Placental pericyte (primary cell): ENCODE results near the gene IL17RB. TPM values are rescaled to one million over a fixed set of nuclear protein-coding genes. Genes with fewer than 3 reads are reported as not detected.

Experiments used
- small RNA-seq: library from RNA; depleted of rRNA; stranded (forward); fragments of <200 nt; gene quantifications from one replicate; pipeline ENCODE3, GENCODE V24; 2012; ENCODE audit warnings: low replicate concordance
- total RNA-seq: library from RNA; depleted of rRNA; stranded (reverse); fragments of >200 nt; gene quantifications from 2 replicates; pipeline ENCODE4 v1.2.3, GENCODE V29; 2012

IL17RB gene, protein sequence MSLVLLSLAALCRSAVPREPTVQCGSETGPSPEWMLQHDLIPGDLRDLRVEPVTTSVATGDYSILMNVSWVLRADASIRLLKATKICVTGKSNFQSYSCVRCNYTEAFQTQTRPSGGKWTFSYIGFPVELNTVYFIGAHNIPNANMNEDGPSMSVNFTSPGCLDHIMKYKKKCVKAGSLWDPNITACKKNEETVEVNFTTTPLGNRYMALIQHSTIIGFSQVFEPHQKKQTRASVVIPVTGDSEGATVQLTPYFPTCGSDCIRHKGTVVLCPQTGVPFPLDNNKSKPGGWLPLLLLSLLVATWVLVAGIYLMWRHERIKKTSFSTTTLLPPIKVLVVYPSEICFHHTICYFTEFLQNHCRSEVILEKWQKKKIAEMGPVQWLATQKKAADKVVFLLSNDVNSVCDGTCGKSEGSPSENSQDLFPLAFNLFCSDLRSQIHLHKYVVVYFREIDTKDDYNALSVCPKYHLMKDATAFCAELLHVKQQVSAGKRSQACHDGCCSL
- total RNA-seq, result not detected in 2 replicates

DNA sequence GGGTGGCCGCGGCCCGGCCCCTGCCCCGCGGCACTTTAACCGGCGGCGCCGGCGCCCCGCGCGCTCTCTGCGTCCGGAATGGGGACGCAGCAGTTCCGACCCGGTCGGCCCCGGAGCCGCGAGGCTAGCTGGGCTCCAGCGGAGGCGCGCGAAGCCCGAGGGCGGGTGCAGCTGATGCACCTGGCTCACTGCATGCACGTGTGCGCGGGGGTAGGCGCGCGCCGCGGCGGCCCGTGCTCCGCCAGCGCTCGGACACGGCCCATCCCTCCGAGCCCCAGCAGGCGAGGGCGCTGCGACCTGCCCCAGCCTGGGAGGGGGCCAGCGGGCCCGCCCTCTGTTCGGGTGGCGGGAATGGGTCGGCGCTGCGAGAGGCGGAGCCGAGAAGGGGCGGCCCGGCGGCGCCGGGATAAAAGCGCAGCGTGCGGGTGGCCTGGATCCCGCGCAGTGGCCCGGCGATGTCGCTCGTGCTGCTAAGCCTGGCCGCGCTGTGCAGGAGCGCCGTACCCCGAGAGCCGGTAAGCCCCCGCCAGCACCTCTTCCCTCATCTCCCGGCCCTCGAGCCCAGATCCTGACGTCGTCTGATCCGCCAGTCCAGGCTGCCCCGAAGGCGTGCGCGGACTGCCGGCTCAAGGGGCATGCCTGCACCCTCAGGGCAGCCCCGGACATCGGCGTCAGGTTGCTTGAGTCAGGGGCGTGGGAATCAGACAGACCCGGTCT lies at the start of gene IL17RB, which contains the start of gene CHDH:
IL17RB (plus strand) TSS at position 435 of the 717 bp plus-strand sequence; CDS start at position 456, 21 bp downstream.
CHDH (minus strand) TSS at position 286 of the 717 bp plus-strand sequence. CDS start 22,411 bp downstream, outside the sequence.

DNA sequence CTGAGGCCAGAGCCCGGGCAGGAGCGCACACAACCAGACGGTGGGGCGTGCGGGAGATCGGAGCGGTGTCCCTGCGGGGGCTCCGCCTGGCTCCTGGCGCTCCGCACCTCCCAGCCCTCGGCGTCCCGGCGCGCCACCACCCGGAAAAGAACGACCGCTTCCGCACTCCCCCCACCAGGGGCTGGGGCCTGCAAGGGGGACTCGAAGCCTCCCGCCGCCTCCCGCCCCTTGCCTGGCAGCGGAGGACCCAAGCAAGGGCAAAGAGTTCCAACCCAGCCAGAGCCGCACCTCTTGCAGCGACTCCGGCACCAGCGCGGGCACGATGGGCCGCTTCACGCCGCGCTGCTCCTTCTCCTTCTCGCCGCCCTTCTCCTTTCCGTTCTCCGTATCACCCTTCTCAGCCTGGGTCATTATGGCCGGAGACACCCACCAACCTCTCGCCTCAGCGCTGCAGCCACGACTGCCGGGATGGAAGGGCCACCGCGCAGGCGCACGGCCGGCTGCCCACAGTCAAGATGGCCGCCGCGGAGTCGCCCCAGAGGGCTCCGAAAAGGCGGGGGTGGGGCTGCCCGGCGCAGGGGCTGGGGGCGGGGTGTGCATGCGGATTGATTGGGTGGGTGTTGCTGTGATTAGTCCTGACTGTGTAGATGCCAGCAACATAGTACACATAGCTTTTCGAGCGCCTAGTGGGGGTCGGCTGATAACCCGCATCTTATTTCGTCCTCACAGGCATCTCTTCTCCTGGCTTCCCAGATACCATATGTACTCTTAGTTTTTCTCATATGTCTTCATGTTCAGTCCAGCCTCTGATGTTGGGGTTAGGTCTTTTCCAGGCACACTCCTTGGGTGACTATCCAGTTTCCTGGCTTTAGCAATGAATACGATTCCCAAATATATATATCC lies 35.6 kb downstream of the IL17RB start, which contains the start of gene ACTR8:
ACTR8 (minus strand) TSS at position 462 of the 903 bp plus-strand sequence; CDS start at position 411, 51 bp downstream.

DNA sequence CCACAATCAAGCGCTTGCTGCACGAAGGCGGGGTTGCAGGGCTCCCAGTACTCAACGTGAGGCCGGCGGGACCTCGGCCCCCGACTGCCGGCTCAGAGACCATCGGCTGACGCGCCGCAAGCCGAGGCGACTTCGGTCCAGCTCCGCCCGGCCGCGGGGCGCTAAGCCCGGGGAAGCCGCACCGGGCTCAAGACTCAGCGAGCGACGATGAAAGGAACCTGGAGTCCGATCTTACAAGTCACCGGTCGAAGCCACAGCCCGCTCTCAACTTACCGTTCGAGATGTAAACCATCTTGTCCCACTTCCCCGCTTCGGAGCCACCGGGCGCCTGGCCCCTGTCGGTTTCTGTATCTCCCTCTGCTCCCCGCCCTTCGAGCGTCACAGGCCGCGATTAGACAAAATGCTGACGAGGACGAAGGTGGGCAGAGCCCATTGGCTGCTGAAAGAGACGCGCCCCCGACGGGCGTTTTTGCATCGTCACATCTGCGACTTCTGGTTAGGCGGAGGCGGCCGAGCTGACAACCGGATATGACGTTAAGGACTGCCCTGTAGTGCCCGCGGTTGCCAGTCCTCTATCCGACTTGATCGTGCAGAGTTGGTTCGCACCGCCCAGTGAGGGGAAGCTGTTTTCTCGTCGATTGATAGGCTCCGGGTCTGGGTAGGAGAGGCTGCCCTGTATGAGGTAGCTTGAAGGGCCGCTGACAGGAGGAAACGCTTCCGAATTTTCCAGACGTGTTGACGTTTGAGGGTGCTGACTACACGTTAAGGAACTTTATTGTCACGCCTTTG lies 45.3 kb downstream of the IL17RB start, which contains the start of gene SELENOK:
SELENOK (minus strand) TSS at position 363 of the 789 bp plus-strand sequence.

Small RNA genes lying within 50 kb of the gene (small RNA-seq; reads per million reads assigned to genes)
- gene AC012467.1, result not detected

Other genes with a start within 250 kb of the IL17RB start
- gene CHDH, start 149 bp upstream of the IL17RB start, total RNA-seq, result 0.29 TPM in 1 of 2 replicates, not detected in the other
- gene ACTR8, start 35.6 kb downstream of the IL17RB start, total RNA-seq, result 23.2 and 32.2 TPM in 2 replicates
- 13.9 and 55.8 TPM in 2 replicates for gene SELENOK, start 45.3 kb downstream of the IL17RB start, total RNA-seq